Mesenteric fat pad (tissue), 1 donor: Measurements from ENCODE around the gene POLD1. TPM values are rescaled to one million over a fixed set of nuclear protein-coding genes. Genes with fewer than 3 reads are reported as not detected.

Experiments
- DNase-seq: peaks from one replicate; pipeline ENCODE4 v3.0.0-alpha.2; 2020; ENCODE audit warnings: low spot score
- total RNA-seq: library from RNA; stranded (reverse); fragmentation: NEBNext Ultra II Directional; extraction: Animal tissue kit (Norgen Biotek cat#: 25700); gene quantifications from one replicate; pipeline ENCODE4 v1.2.1, GENCODE V29; 2021
- donor health status: DM: yes; HTN: yes; CAD: no.

POLD1 gene
- total RNA-seq, 1 donor from 2014 or later = 13.9 TPM

- no peak for DNase-seq
Measured at GRCh38 chr19:50417111-50418081, 33.2 kb downstream of the POLD1 start.

- no peak for DNase-seq
Measured at GRCh38 chr19:50418176-50419021, 34.3 kb downstream of the POLD1 start, which contains the start of gene SPIB. Gene SPIB, plus strand, starts transcription at chr19:50418938. Its CDS starts 25 bp downstream, at chr19:50418963.

GRCh38 chr19:50419022-50419579, 35.0 kb downstream of the POLD1 start:
- DNase-seq = no peak

- no peak for DNase-seq
Measured at GRCh38 chr19:50419580-50420035, 35.5 kb downstream of the POLD1 start.

GRCh38 chr19:50420127-50420526, 36.0 kb downstream of the POLD1 start:
- no peak for DNase-seq

GRCh38 chr19:50420808-50421207, 36.7 kb downstream of the POLD1 start:
- DNase-seq = no peak

GRCh38 chr19:50422397-50423278, 38.5 kb downstream of the POLD1 start:
- no peak for DNase-seq

- DNase-seq = no peak
Measured at GRCh38 chr19:50423279-50424113, 39.3 kb downstream of the POLD1 start.

- DNase-seq = no peak
Measured at GRCh38 chr19:50425581-50425980, 41.4 kb downstream of the POLD1 start.

- DNase-seq = no peak
Measured at GRCh38 chr19:50427318-50427925, 43.3 kb downstream of the POLD1 start.

GRCh38 chr19:50427997-50428425, 43.9 kb downstream of the POLD1 start:
- peak; percentile 93 for DNase-seq

- no peak for DNase-seq
Measured at GRCh38 chr19:50428772-50429463, 44.8 kb downstream of the POLD1 start.

GRCh38 chr19:50430888-50431342, 46.8 kb downstream of the POLD1 start:
- DNase-seq = no peak

- DNase-seq = peak; percentile 95
Measured at GRCh38 chr19:50431343-50432220, 47.4 kb downstream of the POLD1 start.

GRCh38 chr19:50432221-50433028, 48.3 kb downstream of the POLD1 start, which contains the start of gene MYBPC2:
Gene MYBPC2, plus strand, starts transcription at chr19:50432892. Its CDS starts 62 bp downstream, at chr19:50432954.
- no peak for DNase-seq
